Right lobe of liver (tissue), 4 donors: Measurements from ENCODE around the gene CRYL1.

Source experiments
- CTCF ChIP-seq, 4 donors: fragments of 200-600 bp in 3 of 4; fragments of 450-650 bp in 1 of 4; IDR thresholded peaks; one replicate each; pipeline versions ENCODE4 v1.5.1 to v1.8.0; 2016 to 2022; ENCODE audit warnings: antibody characterized with exemption in 4 of 4, mild to moderate bottlenecking in 2 of 4
- POLR2A ChIP-seq: fragments of 450-650 bp; IDR thresholded peaks from one replicate; pipeline ENCODE4 v1.6.1; 2017; ENCODE audit warnings: antibody characterized with exemption, mild to moderate bottlenecking
- donor health status: DM: no; HTN: no; CAD: no.
- donor health status: DM: no; HTN: no; CAD: no.
- donor health status: DM: no; HTN: yes; CAD: no.

GRCh38 chr13:20461481-20461859, 64.2 kb downstream of the CRYL1 start:
- TF ChIP-seq CTCF (IDR thresholded peaks at IDR 0.05) (no peak), POLR2A (no peak)
